Skin epidermis (tissue), 12 donors: ENCODE data around the gene VAV2.
"Not testable (repeated sequence)": the region's sequence is repeated elsewhere in the genome, so short reads cannot be mapped to it uniquely, and the experiment has no call there.

Source experiments
- H3K27ac ChIP-seq, 21 experiments: fragments of 200-600 bp; sonication (generic) in 11 of 21; one replicate each; pipeline ENCODE4 v1.5.0; 2020; ENCODE audit warnings: mild to moderate bottlenecking in 3 of 21, inconsistent platforms in 2 of 21, moderate library complexity in 2 of 21
- H3K4me3 ChIP-seq, 7 experiments: fragments of 200-600 bp; sonication (generic) in 2 of 7; one replicate each; pipeline ENCODE4 v1.5.0; 2020; ENCODE audit warnings: inconsistent platforms in 2 of 7, mild to moderate bottlenecking in 2 of 7, moderate library complexity in 1 of 7

Gene VAV2

DNA sequence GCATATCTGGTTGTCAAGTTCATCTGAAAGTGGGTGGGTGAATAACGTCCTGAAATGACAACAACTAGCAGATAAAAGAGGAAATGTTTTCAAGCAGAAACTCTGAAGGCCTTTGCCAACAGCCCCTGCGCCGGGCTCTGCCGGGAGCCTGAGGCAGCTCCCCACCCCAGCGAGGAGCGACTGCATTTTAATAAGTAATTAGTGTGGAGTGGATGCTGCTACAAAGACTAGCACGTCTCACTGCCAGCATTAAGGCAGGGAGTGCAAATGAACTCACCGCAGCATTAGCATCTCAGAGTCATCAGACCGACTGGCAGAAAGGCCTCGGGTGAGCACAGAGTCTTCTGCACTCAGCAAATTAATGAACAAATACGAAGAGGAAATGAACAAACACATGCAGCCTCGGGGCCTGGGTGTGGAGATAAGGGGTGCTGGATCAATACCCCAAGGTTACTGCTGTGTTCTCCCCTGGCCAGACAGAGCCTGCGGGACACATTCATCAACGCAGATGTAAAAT, 63.8 kb downstream of the VAV2 start:
- no peak overlapping the region for H3K27ac ChIP-seq
- H3K4me3 ChIP-seq, result no peak overlapping the region

DNA sequence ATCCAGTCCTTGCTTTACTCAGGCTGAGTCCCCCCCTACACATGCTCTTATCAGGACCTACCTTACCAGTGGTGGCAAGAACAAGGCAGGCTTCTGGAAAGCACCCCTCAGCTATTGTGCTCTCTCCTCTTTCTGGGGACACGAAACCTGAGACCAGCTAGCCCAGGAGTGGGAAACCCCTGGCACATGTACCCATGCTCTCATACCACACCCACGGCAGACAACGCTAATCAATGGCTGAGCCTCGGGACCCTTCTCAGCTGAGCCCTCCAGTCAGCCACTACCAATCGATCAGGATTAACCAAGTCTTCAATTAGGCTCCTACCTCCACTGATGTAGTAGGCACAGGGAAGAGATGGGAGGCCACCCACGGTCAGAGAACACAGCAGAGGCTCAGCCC, 65.1 kb downstream of the VAV2 start:
- Histone ChIP-seq H3K27ac (no peak overlapping the region), H3K4me3 (no peak overlapping the region)

DNA sequence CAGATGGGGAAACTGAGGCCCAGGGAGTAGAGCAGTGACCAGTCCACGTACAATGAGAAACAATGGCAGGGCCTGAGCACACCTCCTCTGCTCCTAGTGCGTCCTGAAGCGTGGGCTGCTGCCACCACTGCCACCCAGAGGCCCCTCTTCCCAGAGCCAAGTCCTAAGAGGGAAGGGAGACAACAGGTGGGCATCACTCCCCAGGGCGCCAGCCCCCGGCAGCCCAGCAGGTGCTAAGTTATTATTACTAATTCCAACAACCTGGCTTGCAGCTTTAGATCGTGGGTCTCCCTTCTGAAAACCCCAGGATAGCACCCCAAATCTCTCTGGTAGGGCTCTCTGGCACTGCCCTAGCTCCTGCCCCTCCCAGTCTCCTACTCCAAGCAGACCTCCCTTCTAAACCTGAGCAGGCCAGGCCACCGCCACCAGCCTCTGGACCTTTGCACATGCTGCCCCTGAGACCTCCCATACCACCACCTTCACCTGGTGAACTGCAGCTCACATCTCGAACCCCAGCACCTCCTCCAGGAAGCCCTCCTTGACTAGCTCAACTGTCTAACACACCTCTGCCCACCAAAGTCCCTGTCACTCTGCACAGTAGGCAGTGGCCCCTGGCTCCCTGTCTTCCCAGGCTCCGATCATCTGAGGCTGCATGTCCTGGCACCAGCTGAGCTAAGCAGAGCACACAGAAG, 65.8 kb downstream of the VAV2 start:
- Histone ChIP-seq H3K4me3 (no peak overlapping the region), H3K27ac (no peak overlapping the region)

DNA sequence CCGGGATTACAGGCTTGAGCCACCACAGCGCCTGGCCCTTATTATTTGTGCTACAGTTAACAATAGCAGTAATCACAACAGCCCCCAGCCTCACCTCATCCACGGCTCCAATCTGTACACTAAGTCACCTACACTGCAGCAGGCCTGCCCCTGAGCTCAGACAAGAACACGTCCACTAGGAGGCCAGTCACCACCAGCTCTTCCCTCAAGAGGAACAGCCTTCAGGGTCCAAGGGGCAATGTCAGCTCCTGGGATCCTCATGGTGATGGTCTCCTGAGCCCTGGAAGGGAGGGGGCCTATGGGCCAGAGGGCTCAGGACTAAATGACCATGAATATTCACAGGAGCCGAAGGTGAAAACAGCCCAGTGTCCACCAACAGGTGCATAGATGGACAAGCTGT, 67.7 kb downstream of the VAV2 start:
- Histone ChIP-seq H3K27ac (no peak overlapping the region), H3K4me3 (no peak overlapping the region)

DNA sequence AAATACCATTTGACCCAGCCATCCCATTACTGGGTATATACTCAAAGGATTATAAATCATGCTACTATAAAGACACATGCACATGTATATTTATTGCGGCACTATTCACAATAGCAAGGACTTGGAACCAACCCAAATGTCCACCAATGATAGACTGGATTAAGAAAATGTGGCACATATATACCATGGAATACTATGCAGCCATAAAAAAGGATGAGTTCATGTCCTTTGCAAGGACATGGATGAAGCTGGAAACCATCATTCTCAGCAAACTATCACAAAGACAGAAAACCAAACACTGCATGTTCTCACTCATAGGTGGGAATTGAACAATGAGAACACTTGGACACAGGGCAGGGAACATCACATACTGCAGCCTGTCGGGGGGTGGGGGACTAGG, 68.5 kb downstream of the VAV2 start:
- H3K4me3 ChIP-seq, H3K27ac ChIP-seq: not testable (repeated sequence)

DNA sequence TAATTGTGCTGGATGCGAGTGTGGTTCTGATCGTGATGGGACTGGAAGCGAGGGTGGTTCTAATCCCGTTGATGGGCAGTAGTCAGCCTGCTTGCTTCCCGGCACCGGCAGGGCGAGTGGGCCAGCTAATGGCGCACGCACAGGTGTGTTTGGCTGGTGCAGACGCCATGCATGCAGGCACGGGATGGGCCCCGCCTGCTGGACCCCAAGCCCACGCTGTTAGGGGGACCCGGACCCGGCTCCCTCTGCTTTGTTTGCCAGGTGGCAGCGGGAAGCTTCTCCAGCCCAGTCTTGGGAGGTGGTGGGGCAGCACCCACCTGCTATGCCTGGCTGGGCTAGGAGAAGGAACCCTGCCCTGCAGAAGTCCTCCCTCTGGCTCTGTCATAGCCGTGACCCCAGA, 70.3 kb downstream of the VAV2 start:
- Histone ChIP-seq H3K27ac (no peak overlapping the region), H3K4me3 (no peak overlapping the region)

DNA sequence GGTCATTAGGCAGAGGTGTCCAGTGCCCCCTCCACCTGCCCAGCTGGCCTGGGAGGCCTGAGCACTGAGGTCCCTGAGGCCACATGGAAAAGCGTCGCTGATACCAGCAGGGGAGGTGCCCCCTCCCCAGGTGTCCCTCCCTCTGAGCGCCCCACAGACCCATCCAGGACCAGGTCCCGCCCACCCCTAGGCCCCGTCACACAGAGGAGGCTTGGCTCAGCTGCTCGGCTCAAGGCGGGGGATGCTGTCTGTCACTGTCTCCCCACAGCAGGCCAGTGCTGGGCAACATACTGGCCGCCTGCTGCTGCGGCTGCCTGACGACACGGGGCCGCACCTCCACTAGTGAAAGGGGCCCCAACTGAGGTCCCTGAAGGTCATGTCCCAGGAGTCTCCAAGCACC, 71.7 kb downstream of the VAV2 start:
- H3K27ac ChIP-seq, result no peak overlapping the region
- no peak overlapping the region for H3K4me3 ChIP-seq

DNA sequence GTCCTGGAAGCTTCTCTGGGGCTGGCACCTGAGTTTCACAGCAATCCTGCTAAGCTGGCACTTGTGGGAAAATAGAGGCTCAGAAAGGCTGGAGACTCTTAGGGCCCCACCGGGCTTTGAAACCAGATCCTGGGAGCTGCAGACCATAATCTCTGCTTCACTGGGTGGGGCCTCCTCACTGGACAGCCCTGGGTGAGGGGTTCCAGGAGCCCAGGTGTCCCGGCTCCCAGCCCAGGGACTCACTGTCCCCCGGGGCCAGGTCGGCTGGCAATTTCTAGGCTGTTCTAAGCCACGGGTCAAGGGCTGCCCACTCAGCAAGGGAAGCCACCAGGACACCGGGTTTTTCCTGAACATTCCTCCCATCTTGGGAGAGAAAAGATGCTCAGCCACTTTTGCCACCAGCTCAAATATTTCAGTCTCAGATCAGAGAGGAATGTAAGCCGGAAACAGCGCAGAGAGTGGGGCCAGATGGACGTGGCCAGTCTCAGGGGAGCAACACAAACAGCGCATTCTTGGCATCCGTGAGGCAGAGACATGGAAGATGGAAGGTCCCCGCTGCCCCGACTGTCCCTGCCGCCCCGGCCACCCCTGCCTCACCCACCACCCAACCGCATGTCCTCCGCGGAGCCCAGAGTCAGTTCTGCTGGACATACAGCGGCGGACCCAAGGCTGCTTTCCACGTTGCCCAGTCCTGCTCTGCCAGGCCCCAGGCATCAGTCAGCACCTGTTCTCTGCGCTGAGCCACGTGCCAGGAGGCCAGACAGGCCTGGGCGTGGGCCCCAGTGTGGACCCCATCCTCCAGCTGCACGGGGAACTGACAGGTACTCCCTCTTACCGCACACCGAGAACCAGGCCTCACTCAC, 72.6 kb downstream of the VAV2 start:
- H3K27ac ChIP-seq, result no peak overlapping the region

DNA sequence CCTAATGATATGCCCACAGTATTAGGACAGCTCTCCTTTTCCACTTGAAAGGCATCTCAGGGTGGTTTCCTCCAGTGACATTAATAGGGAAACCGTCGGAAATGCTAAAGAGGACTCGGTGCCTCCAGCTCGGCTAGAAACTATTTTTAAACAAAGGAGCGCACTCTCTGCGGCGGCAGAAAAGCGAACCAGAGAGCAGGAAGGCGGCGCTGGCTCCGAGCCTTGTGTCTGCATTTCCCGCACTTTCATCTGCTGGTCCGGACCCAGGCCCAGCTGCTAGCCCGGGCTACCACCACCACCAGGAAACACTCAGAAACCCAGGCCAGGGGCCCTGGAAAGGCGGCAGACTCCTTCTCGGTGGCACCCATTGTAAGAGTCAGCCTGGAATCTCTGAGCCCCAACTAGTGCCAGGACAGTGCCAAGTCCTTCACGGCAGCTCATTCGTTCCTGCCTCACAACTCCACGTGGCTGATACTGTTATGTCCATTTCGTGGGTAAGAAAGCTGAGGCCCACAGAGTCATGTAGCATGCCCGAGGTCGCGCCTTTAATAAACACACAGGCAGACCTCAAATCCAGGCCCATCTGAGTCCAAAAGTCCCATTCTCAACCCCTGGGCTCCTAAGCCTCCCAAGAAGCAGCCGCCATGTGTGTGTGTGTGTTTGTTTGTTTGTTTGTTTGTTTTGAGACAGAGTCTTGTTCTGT, 73.9 kb downstream of the VAV2 start:
- Histone ChIP-seq H3K27ac (peak overlapping the region in 2 of 21 experiments; percentile 43 to 47), H3K4me3 (no peak overlapping the region)

More for the DNA sequence above, 72.6 kb downstream of the VAV2 start:
- H3K4me3 ChIP-seq, result no peak overlapping the region

DNA sequence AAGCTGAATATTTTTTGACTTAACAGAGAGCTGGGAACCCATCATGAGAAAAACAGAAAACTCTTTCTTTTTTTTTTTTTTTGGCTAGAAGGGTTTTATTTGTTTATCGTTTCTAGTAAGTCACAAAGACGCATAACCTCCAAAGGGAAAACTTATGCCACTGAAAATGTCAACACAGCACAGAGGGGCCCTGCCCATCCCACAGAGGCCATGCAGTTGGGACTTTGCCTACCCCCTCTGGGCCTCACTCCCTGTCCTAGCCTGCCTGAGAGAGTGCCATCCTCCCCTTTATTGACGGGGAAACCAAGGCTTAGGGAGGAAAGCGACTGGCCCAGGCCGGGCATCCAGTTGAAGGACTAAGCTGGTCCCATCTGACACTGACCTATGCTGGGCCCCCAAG, 74.7 kb downstream of the VAV2 start:
- Histone ChIP-seq H3K27ac (peak overlapping the region in 2 of 21 experiments; percentile 43 to 47), H3K4me3 (no peak overlapping the region)

DNA sequence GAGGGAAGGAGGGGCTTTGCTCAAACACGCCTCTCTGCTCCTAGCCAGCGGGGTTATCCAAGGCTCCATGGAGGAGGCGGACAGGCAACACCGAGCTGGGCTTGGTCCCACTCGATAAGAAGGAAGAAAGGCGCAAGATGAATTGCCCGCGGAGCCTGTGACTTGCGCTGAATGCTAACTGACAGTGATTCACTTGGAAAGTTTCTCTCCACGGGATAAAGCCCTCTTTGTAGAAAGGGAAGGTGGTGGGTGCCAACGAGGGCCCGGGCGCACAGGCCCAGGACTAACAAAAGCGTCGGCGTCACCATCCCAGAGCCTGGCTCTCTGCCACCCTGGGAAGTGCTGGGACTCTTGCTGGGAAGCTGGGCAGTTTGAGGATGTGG, 76.0 kb downstream of the VAV2 start:
- no peak overlapping the region for H3K27ac ChIP-seq
- no peak overlapping the region for H3K4me3 ChIP-seq

DNA sequence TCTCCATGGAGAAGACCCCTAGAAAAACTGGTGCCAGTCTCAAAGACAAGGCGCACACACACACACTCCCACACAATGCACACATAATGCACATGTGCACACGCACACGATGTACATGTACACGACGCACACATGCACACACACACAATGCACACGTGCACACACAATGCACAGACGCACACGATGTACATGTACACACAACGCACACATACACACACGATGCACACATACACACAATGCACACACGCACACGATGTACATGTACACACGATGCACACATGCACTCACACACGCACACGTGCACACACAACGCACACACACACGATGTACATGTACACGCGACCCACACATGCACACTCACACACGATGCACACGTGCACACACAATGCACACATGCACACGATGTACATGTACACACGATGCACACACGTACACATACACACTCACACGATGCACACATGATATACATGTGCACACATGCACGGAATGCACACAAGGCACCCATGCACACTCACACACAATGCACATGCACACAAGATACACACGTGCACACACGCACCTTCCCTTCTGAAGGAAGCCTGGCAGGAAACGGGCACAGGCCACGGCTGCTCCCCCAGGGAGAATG, 76.5 kb downstream of the VAV2 start:
- no peak overlapping the region for H3K4me3 ChIP-seq
- H3K27ac ChIP-seq, result no peak overlapping the region

DNA sequence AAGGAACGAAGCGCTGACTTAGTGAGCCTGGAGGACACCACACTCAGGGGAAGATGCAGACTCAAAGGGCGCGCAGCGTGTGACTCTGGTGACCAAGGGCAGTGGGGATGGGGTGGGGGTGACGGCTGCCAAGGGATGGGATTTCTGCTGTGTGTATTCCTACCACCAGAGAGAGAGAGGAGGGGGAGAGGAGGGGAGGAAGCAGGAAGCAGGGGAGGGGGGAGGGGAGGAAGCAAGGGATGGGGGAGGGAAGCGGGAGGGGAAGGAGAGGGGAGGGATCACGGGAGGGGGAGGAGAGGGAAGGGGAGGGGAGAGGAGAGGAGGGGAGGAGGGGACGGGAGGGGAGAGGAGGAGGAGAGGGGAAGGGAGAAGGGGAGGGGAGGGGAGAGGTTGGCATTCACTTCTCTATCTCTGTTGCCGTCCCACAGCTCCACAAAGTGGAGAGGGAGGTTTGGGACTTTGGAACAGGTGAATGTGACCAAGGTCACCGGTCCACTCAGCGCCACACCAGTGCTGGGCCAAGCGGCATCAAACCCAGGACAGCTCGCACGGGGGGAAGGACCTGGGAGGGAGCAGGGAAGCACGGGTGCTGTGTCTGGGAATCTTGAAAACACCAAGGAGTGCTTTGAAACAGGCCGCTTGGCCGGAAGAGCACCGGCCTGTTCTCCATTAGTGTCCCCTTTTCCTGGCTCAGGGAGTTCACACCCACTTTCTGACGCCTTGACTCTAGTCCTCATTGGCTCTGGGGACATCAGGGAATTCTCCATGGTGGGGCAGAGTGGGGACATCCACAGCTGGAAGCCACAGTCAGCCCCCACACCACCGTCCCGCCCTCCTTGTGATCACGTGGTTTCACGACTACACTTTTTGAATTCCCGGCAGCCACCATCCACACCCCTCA, 77.4 kb downstream of the VAV2 start:
- H3K4me3 ChIP-seq, result no peak overlapping the region
- no peak overlapping the region for H3K27ac ChIP-seq

DNA sequence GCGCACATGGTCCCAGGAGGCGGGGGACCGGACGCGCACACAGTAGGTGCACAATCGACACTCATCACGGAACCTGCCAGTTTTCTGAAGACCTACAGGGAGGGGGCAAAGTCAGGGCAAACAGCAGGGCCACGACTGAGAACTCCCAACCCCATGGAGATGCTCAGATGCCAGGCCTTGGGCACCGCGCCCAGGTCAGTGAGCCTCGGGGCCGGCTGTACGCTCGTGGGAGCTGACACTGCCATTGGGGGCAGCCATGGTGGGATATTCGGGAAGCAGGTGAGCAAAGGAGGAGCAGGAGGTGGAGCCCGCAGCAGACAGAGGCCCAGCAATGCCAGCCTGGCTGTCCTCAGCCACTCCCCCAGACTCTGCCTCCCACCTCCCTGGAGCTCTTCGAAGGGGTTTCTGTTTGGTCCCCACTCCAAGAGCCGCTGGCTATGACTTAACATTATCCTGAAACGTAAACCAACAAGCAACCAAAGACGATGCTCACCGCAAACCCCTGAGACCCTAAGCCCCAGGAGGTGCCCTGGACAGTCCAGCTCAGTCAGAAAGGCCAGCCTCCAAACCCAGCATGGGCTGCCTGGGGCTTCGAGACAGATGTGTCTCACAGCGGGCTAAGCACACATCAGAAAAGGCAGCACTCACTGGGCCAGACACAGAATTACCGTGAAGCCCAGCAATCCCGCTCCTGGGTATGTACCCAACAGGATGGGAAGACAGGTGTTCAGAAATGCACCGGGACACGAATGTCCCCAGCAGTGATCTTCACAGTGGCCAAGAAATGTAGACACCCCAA, 78.4 kb downstream of the VAV2 start:
- H3K4me3 ChIP-seq, result no peak overlapping the region
- H3K27ac ChIP-seq, result peak overlapping the region in 1 of 21 experiments; percentile 24

DNA sequence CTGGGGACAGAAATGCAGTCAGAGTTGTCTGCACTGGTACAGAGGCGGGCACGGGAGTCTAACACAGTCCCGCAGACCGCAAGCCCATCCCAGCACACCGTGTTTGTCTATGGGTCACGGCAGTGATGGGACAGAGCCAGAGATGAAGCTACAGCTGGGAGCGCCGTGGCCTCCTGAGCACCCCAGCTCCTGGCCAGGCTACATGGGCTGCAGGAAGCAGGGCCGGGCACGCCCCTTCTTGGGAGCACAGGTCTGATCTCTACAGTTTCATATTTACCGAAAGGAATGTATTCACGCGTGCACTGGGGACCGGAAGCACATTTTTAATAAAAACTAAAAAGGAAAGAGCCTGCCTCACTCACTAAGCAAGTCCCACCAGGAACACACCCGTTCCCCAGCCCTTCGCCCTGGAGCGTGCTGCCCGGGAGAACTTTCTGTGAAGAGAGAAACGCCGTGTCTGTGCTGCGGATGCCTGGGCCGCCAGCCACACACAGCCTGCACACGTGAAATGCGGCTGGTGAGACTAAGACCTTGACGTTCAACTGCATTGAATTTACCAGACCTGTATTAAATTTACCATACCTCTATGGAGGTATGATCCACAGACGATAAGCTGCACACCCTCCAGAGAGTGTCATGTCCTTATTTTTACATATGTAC, 81.1 kb downstream of the VAV2 start:
- no peak overlapping the region for H3K27ac ChIP-seq
- H3K4me3 ChIP-seq, result no peak overlapping the region

DNA sequence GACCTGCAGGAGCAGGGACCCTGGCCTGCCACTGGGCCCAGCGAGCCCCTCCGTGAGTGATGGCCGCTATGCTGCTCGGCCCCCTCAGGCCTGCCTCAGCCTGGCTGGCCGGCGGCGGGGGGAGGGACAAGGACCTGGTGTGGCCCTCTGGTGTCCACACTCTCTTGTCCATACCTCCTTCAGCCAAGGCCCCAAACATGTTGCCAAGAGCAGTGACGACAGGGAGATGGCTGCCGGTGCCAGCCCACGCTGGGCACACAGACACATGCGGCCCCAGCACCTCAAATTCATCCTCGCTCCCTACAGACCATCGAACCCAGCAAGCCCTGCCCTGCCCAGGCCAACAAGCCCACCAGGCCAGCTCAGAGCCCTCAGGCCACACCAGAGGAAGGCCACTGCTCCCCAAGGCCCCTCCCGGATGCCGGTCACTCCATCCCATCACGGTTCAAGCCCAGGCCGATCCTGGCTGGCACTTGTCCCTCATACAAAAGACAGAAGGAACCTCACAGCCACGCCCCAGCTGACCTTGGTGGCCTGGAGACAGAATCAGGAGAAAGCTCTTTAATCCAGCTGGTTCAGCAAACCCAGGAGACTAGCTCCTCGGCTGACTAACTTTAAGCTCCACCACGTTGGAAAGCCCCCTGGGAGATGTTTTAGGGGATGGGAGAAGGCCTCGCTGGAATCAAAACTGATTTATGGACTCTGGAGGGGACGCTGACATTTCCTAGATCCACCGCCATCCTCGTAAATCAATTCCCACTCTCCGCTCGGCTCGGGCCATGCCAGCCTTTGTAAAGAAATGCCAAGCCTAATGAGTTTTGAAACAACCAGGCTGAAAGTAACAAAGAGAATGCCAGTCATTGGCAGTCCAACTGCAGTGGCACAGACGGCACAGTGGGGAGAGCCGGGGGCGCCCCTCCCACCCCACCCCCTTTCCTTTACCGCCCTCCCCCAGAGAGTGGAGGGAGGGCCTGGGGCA, 84.9 kb downstream of the VAV2 start:
- Histone ChIP-seq H3K27ac (no peak overlapping the region), H3K4me3 (no peak overlapping the region)

DNA sequence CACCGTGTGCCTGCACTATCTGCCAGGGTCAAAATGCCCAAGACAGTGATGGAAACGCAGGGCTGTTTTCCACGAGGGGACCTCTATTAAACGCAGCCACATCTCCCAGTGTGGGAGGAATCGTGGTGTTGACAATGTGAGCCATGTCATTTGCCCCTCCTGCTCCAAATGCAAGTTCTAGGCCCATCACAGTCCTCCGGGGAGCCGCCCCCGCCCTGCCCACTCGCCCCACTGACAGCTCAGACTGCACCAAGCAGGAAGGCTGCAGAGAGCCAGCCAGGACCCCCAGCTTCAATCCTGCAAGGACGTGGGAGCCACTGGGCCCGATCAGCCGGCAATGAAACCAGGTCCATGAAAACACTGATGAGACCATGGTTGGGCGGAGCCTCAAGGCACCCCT, 85.9 kb downstream of the VAV2 start:
- Histone ChIP-seq H3K4me3 (no peak overlapping the region), H3K27ac (no peak overlapping the region)
